GM12891 (cell line): Measurements from ENCODE around the gene PLAA.

Experiments used
- POLR2A ChIP-seq: IDR thresholded peaks from 2 replicates; pipeline ENCODE4 v1.6.1; 2011; ENCODE audit warnings: low read depth, low read length, control low read depth
- POLR2AphosphoS5 ChIP-seq: IDR thresholded peaks from 2 replicates; pipeline ENCODE4 v1.6.1; 2011; ENCODE audit warnings: low read depth, low read length, control low read depth
- POU2F2 ChIP-seq: IDR thresholded peaks from 2 replicates; pipeline ENCODE4 v1.6.1; 2011; ENCODE audit warnings: low read depth, mild to moderate bottlenecking, control low read depth, low read length, moderate library complexity
- TAF1 ChIP-seq: IDR thresholded peaks from 2 replicates; pipeline ENCODE4 v1.6.1; 2011; ENCODE audit warnings: low read depth, low read length, control low read depth

- TF ChIP-seq POLR2AphosphoS5 (no peak), POLR2A (no peak), TAF1 (no peak), POU2F2 (no peak)
Observed at GRCh38 chr9:26913138-26913668, 33.8 kb downstream of the PLAA start.
